GM12801 (cell line): ENCODE measurements around the gene KMO.

Source experiments
- CTCF ChIP-seq: IDR thresholded peaks from one replicate; pipeline ENCODE4 v1.5.1; 2011; ENCODE audit warnings: control low read depth; ENCODE audit not compliant: insufficient read length; ENCODE audit errors: extremely low read depth

The KMO gene

GRCh38 chr1:241638099-241638682, 106.0 kb downstream of the KMO start:
- no peak for TF ChIP-seq CTCF

GRCh38 chr1:241638909-241639622, 106.9 kb downstream of the KMO start:
- TF ChIP-seq CTCF = no peak

- no peak for TF ChIP-seq CTCF
Measured at GRCh38 chr1:241639623-241640148, 107.5 kb downstream of the KMO start.

GRCh38 chr1:241640149-241640866, 108.1 kb downstream of the KMO start, which contains the start of the genes CHML and OPN3:
CHML (minus strand) TSS chr1:241640369; CDS start chr1:241635766, 4,603 bp downstream.
OPN3 (minus strand) TSS chr1:241640369; CDS start chr1:241640254, 115 bp downstream.
- TF ChIP-seq CTCF = no peak

GRCh38 chr1:241640867-241641622, 108.9 kb downstream of the KMO start:
- TF ChIP-seq CTCF = no peak

- TF ChIP-seq CTCF = no peak
Measured at GRCh38 chr1:241641773-241642592, 109.8 kb downstream of the KMO start.
